ENCODE results near the gene CEP170B.

The CEP170B gene

GRCh38 chr14:104872469-104873341 is 7.6 kb downstream of the CEP170B start:
- DNase-seq (ENCODE audit: low read depth) = no peak
- TF ChIP-seq CTCF (IDR thresholded peaks at IDR 0.05; ENCODE audit: low read depth, low read length, missing control alignments) = no peak
- H3K4me3 ChIP-seq (ENCODE audit: low read depth, low read length) = no peak overlapping the region

- no peak for TF ChIP-seq CTCF (IDR thresholded peaks at IDR 0.05; ENCODE audit: low read depth, low read length, missing control alignments)
- no peak overlapping the region for H3K4me3 ChIP-seq (ENCODE audit: low read depth, low read length)
- DNase-seq (ENCODE audit: low read depth) = no peak
These were observed 8.4 kb downstream of the CEP170B start for GRCh38 chr14:104873380-104874055.

GRCh38 chr14:104874110-104874531 is 9.1 kb downstream of the CEP170B start:
- DNase-seq (ENCODE audit: low read depth) = no peak

GRCh38 chr14:104874571-104875411 is 9.7 kb downstream of the CEP170B start:
- no peak for DNase-seq (ENCODE audit: low read depth)
- H3K4me3 ChIP-seq (ENCODE audit: low read depth, low read length) = no peak overlapping the region
- no peak for TF ChIP-seq CTCF (IDR thresholded peaks at IDR 0.05; ENCODE audit: low read depth, low read length, missing control alignments)

More at GRCh38 chr14:104874110-104874531, 9.1 kb downstream of the CEP170B start:
- H3K4me3 ChIP-seq (ENCODE audit: low read depth, low read length) = no peak overlapping the region
- no peak for TF ChIP-seq CTCF (IDR thresholded peaks at IDR 0.05; ENCODE audit: low read depth, low read length, missing control alignments)

GRCh38 chr14:104875412-104875751 is 10.3 kb downstream of the CEP170B start:
- no peak for TF ChIP-seq CTCF (IDR thresholded peaks at IDR 0.05; ENCODE audit: low read depth, low read length, missing control alignments)
- H3K4me3 ChIP-seq (ENCODE audit: low read depth, low read length) = no peak overlapping the region
- DNase-seq (ENCODE audit: low read depth) = no peak

GRCh38 chr14:104875811-104876210 is 10.7 kb downstream of the CEP170B start:
- no peak overlapping the region for H3K4me3 ChIP-seq (ENCODE audit: low read depth, low read length)
- no peak for DNase-seq (ENCODE audit: low read depth)
- no peak for TF ChIP-seq CTCF (IDR thresholded peaks at IDR 0.05; ENCODE audit: low read depth, low read length, missing control alignments)

All from GM12864 (cell line).